HepG2 (cell line): Measurements from ENCODE around the gene LEF1. TPM values are rescaled to one million over a fixed set of nuclear protein-coding genes. Genes with fewer than 3 reads are reported as not detected.

Experiments used
- ETV5 ChIP-seq: IDR thresholded peaks from 2 replicates; pipeline ENCODE4 v1.6.1; 2018; ENCODE audit warnings: missing biosample characterization, missing genetic modification reagents, inconsistent platforms, borderline replicate concordance
- PHF21A ChIP-seq: sonication (generic); formaldehyde crosslinking; IDR thresholded peaks from 2 replicates; pipeline ENCODE4 v1.5.0; 2020; ENCODE audit warnings: mild to moderate bottlenecking, missing genetic modification reagents
- PTBP1 ChIP-seq: fragments of 200-400 bp; formaldehyde crosslinking; IDR thresholded peaks from 2 replicates; pipeline ENCODE4 v1.6.1; 2018; ENCODE audit warnings: low read length, low read depth; ENCODE audit not compliant: poor library complexity, severe bottlenecking
- SIX1 ChIP-seq: sonication (generic); formaldehyde crosslinking; IDR thresholded peaks from 2 replicates; pipeline ENCODE4 v1.4.0; 2020; ENCODE audit warnings: missing genetic modification reagents, borderline replicate concordance
- ZBTB33 ChIP-seq: sonication (generic); formaldehyde crosslinking; IDR thresholded peaks from 2 replicates; pipeline ENCODE4 v1.4.0; 2020; ENCODE audit warnings: missing genetic modification reagents
- ZNF17 ChIP-seq: sonication (generic); formaldehyde crosslinking; IDR thresholded peaks from 2 replicates; pipeline ENCODE4 v1.5.0; 2020; ENCODE audit warnings: mild to moderate bottlenecking, missing genetic modification reagents
- ZNF605 ChIP-seq: sonication (generic); formaldehyde crosslinking; IDR thresholded peaks from 2 replicates; pipeline ENCODE4 v1.8.0; 2022; ENCODE audit warnings: mild to moderate bottlenecking, missing genetic modification reagents
- ZNF878 ChIP-seq: sonication (generic); formaldehyde crosslinking; IDR thresholded peaks from 2 replicates; pipeline ENCODE4 v1.8.1; 2023; ENCODE audit warnings: mild to moderate bottlenecking, missing genetic modification reagents, moderate library complexity
- polyA plus RNA-seq, 8 experiments: library from polyadenylated mRNA; depleted of rRNA in 3 of 8; stranded (reverse) in 7 of 8; unstranded in 1 of 8; fragments of >200 nt; fragmentation: Illumina TruSeq in 4 of 8; extraction: Trizol in 4 of 8; gene quantifications; 2 replicates each; pipeline versions ENCODE4 v1.2.1 to v1.2.3, GENCODE V29; 2011 to 2016; ENCODE audit warnings: low read depth in 4 of 8, missing spikeins in 1 of 8, mixed read lengths in 1 of 8; ENCODE audit not compliant: insufficient read depth in 1 of 8
- total RNA-seq, 5 experiments: library from RNA; depleted of rRNA; stranded (reverse); fragments of >200 nt; fragmentation: Illumina TruSeq; extraction: Trizol; gene quantifications; 2 replicates each; pipeline ENCODE4 v1.2.3, GENCODE V29; 2016; ENCODE audit warnings: low read depth in 1 of 5
- TF ChIP-seq, protein P1 (sequence below): sonication (generic); formaldehyde crosslinking; IDR thresholded peaks from 2 replicates; pipeline ENCODE4 v1.9.0; 2022; ENCODE audit warnings: missing genetic modification reagents, mild to moderate bottlenecking, borderline replicate concordance
- TF ChIP-seq, protein P2 (sequence below): sonication (generic); formaldehyde crosslinking; IDR thresholded peaks from 2 replicates; pipeline ENCODE4 v1.8.0; 2022; ENCODE audit warnings: mild to moderate bottlenecking, missing genetic modification reagents, moderate library complexity

Gene LEF1
- total and polyA plus RNA-seq, 2 of the 13 experiments (the other 11 are each of a cell fraction or from before 2014, with no cell fraction given) = 0.22 to 0.29 TPM

- TF ChIP-seq ZBTB33 (CRISPR knock-in tag) (no peak), SIX1 (CRISPR knock-in tag) (no peak), ZNF17 (CRISPR knock-in tag) (no peak), ZNF605 (CRISPR knock-in tag) (no peak), PTBP1 (no peak), ETV5 (CRISPR knock-in tag) (no peak), PHF21A (no peak), ZNF878 (CRISPR knock-in tag) (no peak)
- TF ChIP-seq, protein P1, sequence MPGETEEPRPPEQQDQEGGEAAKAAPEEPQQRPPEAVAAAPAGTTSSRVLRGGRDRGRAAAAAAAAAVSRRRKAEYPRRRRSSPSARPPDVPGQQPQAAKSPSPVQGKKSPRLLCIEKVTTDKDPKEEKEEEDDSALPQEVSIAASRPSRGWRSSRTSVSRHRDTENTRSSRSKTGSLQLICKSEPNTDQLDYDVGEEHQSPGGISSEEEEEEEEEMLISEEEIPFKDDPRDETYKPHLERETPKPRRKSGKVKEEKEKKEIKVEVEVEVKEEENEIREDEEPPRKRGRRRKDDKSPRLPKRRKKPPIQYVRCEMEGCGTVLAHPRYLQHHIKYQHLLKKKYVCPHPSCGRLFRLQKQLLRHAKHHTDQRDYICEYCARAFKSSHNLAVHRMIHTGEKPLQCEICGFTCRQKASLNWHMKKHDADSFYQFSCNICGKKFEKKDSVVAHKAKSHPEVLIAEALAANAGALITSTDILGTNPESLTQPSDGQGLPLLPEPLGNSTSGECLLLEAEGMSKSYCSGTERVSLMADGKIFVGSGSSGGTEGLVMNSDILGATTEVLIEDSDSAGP (CRISPR knock-in tag) = no peak
- TF ChIP-seq, protein P2, sequence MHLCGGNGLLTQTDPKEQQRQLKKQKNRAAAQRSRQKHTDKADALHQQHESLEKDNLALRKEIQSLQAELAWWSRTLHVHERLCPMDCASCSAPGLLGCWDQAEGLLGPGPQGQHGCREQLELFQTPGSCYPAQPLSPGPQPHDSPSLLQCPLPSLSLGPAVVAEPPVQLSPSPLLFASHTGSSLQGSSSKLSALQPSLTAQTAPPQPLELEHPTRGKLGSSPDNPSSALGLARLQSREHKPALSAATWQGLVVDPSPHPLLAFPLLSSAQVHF (CRISPR knock-in tag) = no peak
- TF ChIP-seq, all 625 proteins: peak for 0
Measured at GRCh38 chr4:108029731-108030130, 139.0 kb downstream of the LEF1 start (continued).
